Measurements from ENCODE around the gene RNF150. TPM values are rescaled to one million over a fixed set of nuclear protein-coding genes. Genes with fewer than 3 reads are reported as not detected.
"Not testable (repeated sequence)": the region's sequence is repeated elsewhere in the genome, so short reads cannot be mapped to it uniquely, and the experiment has no call there.

Gene RNF150
- polyA plus RNA-seq (ENCODE audit: insufficient read length in 4 of 4), result 10 to 100 TPM; 26.0 to 28.6 (median 27.1) TPM

GRCh38 chr4:141133146-141133998 is at the start of gene RNF150:
Gene RNF150, minus strand, starts transcription at chr4:141133469.
- DNase-seq (ENCODE audit: low read depth in 4 of 4, low spot score in 3 of 4), result peak; percentile 89 to 92 (median 90)

DNA sequence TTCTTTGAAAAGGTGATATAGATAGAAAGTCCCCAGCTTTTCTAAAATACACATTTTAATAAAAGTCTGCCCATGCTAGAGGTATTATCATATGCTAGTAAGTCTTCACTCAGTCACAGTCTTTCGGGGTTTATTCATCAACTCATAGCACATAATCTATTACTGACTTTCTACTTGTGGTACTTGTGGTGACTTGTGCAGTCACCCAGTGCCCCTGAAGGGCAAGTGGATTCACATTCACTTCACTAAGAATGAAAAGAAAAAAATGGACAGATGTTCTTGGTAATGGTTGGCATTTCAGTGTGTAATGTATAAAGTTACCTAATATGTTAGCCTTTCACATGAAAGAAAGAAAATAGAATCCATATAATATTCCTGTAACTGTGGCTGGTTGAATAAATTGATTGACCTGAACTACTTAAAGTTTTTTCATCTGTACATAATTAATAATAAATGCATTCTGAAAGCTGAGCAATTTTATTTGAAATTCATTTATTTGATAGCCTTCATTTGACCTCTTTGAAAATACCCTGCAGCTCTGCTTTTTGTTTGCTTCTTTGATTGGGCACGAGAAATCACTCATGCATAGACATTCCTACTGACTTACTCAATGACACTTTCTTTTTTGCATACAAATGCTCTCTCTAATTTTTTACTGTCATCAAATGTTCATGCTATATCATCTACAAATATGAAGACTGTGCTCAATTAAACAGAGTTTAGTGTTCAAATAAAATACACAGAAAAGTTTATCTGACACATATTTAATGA is 47.9 kb upstream of the RNF150 start:
- DNase-seq (ENCODE audit: low read depth in 4 of 4, low spot score in 3 of 4), result no peak

GRCh38 chr4:141179474-141180373 is 46.5 kb upstream of the RNF150 start:
- DNase-seq (ENCODE audit: low read depth in 4 of 4, low spot score in 3 of 4), result no peak

GRCh38 chr4:141177171-141177570 is 43.9 kb upstream of the RNF150 start:
- no peak for DNase-seq (ENCODE audit: low read depth in 4 of 4, low spot score in 3 of 4)

DNA sequence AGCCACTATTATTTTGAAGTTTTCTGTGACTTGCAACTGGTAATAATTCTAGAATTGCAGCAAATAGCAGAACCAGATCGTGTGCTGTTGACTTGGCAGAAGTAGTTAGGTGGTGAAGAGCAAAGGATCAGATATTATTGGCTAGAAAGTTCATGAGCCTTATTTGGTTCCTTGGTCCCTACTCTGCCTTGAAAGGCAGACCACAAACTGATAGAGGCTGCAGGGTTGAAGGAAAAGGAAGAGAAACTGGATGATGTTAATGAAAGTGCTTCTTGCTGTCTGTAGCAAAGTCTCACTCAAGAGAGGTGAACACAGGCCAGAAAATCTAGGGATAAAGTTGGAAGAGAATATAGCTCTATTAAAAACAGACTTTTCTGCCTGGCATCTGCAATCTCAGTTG is 41.2 kb upstream of the RNF150 start:
- no peak for DNase-seq (ENCODE audit: low read depth in 4 of 4, low spot score in 3 of 4)

- no peak for DNase-seq (ENCODE audit: low read depth in 4 of 4, low spot score in 3 of 4)
Observed at GRCh38 chr4:141170671-141171070, 37.4 kb upstream of the RNF150 start.

- DNase-seq (ENCODE audit: low read depth in 4 of 4, low spot score in 3 of 4), result no peak
Observed at GRCh38 chr4:141169391-141169790, 36.1 kb upstream of the RNF150 start.

DNA sequence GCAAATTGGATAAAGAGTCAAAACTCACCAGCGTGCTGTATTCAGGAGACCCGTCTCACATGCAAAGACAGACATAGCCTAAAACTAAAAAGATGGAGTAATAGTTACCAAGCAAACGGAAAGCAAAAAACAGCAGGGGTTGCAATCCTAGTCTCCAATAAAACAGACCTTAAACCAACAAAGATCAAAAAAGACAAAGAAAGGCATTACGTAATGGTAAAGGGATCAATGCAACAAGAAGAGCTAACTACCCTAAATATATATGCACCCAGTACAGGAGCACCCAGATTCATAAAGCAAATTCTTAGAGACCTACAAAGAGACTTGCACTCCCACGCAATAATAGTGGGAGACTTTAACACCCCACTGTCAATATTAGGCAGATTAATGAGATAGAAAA is 31.7 kb upstream of the RNF150 start:
- DNase-seq (ENCODE audit: low read depth in 4 of 4, low spot score in 3 of 4), result not testable (repeated sequence)

DNA sequence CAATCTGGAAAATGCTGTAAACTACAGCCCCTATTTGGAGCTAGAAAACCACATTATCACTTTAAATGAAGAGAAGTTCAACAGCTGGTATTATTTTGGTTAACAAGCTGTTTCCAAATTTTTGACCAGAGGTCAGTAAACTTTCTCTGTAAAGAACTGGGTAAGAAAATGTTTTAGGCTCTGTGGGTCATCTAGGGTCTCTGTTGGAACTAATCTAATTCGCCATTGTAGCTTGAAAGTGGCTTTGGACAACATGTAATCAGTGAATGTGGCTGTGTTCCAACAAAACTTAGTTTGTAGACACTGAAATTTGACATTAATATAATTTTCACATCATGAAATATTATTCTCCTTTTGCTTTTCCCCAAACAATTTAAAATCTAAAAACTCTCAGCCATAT is 25.8 kb upstream of the RNF150 start:
- DNase-seq (ENCODE audit: low read depth in 4 of 4, low spot score in 3 of 4), result no peak

- DNase-seq (ENCODE audit: low read depth in 4 of 4, low spot score in 3 of 4), result peak; percentile 15 to 28 (median 18)
Observed at GRCh38 chr4:141158219-141158618, 24.9 kb upstream of the RNF150 start.

DNA sequence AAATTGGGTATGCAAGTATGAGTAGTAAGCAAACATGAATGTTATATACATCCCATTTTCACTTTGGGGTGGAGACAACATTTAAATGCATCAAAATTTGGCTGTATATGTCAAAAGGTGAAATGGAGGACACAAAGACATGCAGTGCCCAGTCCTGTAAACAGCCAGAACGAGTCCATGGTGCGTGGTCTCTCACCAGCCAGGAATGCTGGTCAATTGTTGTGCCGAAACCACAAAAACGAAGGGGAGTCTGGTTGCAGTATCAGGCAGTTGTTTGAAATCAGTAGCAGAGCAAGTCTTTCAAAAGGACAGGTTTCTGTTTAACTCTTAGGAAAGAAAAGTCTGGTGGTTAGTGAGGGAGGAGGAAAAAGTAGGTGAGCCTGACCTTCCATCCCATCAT is 22.3 kb upstream of the RNF150 start:
- no peak for DNase-seq (ENCODE audit: low read depth in 4 of 4, low spot score in 3 of 4)

DNA sequence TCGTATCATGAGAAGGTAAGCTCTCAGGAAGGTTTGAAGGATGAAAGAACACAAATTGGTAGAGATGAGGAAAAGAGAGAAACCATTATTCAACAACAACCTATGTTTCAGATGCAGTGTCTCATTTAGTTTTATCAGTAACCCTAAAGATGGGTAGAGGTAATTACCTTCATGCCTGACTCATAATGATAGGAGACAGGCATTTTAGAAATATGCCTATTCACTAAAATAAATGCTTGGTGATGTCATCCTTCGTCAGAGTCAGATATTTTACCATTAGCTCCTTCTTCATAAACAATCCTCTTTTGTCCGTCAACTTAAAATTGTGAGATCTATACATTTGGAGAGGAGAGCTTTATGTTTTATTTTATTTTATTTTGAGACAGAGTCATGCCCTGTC is 21.5 kb upstream of the RNF150 start:
- no peak for DNase-seq (ENCODE audit: low read depth in 4 of 4, low spot score in 3 of 4)

- DNase-seq (ENCODE audit: low read depth in 4 of 4, low spot score in 3 of 4), result no peak
Observed at GRCh38 chr4:141153751-141154510, 20.7 kb upstream of the RNF150 start.

DNA sequence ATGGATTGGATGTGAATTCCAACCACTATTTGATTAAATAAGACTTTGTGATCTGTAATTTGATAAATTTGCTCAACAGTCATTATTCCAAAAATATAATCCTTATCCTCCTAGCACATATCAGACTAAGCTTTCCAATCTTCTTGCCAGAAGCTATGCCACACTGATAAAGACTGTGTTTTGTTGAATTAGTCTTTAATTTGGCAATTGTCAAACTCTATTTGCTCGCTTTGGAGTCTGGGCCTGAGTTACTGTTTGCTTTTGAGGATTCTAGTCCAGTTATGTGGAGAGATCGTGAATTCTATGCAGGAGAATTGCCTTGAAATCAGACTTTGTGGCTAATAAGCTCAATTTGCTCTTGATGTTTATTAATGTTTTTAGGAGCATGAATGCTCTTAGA is 10.9 kb upstream of the RNF150 start:
- DNase-seq (ENCODE audit: low read depth in 4 of 4, low spot score in 3 of 4), result no peak

DNA sequence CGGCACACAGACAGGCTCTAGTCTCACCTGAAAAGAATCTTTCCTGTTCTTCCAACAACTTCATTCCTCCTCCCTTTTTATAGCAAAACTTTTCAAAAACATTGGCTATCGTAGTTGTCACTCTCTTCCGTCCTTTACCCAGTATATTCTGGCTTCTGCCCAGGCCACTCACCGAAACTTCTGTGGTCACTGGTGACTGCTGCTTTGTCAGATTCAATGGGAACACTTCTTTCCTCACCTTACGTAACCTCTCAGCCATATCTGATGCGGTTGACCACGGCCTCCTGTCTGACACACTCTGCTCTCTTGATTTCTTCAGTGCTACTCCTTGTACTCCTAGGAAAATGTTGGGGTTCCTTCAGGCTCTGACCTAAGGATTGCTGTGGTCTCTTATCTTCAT is 9.2 kb upstream of the RNF150 start:
- DNase-seq (ENCODE audit: low read depth in 4 of 4, low spot score in 3 of 4), result no peak

GRCh38 chr4:141140391-141141200 is 7.3 kb upstream of the RNF150 start:
- no peak for DNase-seq (ENCODE audit: low read depth in 4 of 4, low spot score in 3 of 4)

DNA sequence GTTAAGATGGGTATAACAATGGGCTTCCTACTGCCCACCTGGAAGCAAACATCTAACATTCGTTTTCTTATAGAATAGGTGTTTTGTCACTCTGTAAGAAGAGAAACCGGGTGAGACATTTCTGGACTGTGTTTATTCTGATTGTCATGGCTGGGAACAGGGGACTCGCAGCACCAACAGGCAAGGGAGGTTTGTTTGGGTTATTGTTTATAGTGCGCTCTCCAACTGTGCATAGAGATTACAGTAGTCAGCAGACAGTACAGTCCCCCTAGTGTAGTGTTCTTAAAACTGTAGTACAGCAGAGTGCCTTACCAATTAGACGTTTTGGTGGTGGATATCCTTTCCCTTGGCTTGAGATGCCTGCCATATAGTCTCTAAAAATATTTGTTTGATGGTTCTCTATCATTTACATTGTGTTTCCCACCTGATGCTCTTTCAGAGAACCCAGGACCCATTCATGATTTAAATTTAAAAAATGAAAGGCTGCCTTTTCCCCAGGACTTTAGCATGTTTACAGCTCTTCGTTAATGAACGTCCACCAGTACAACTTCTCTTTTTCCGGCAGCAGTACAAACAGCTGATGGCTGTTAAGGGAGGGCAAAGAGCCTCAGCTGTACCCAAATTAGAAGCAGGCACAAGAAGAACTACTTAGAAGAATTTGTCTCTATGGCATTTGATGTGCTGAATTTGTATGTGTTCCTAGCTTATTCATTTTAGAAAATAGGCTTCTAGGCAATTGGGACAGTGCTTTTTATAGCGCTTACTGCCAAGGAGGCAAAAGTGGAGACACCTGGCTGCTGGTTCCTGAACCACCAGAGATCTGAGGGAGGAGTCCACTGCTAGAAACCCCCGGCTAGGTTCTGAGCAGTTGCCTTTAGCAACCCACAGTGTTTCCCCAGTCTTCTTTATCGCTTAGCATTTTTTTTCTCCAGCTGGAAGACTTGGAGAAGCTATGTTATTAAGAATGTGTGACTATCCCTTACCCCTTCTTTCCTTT is 1.0 kb upstream of the RNF150 start:
- DNase-seq (ENCODE audit: low read depth in 4 of 4, low spot score in 3 of 4), result no peak

DNA sequence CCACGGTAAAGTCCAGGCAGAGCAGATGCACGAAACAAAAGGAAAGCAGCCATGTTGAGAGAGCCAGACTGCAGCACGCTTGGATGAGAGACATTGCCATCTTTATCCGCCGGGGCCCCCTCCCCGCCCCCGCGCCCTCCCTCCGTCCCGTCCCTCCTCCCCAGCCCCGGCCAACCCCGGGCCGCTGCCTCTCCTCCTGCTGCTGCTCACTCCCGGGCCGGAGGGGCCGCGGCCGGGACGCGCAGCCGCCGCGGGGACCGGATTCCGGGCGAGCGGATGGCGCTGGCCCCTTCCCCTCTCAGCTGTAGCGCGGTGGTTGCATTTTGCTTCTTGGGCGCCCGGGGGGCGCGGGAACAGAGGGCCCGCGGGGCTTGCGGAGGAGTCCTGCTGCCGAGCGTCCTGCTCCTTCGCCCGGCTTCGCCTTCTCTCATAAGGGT is 542 bp downstream of the RNF150 start:
- peak; percentile 33 to 52 (median 42) for DNase-seq (ENCODE audit: low read depth in 4 of 4, low spot score in 3 of 4)

Data from right renal pelvis (tissue), 4 donors.